Medulla oblongata (tissue), 1 donor: ENCODE results near the gene POC1A.
A peak's percentile ranks its signal among the peaks of the same experiment; 100 is the strongest.

Experiments used
- DNase-seq: peaks from one replicate; pipeline ENCODE4 v3.0.0-alpha.2; 2015; ENCODE audit errors: extremely low spot score

Gene POC1A

GRCh38 chr3:52154135-52155094 lies at the start of gene POC1A:
POC1A (minus strand) TSS chr3:52154423; CDS start chr3:52154372, 51 bp downstream.
- peak; percentile 95 for DNase-seq

GRCh38 chr3:52203701-52204100 lies 49.5 kb upstream of the POC1A start:
- DNase-seq = no peak

GRCh38 chr3:52202384-52203077 lies 48.3 kb upstream of the POC1A start:
- DNase-seq = peak; percentile 80

- DNase-seq = no peak
These were observed 46.9 kb upstream of the POC1A start for GRCh38 chr3:52200981-52201679.

- no peak for DNase-seq
These were observed 44.7 kb upstream of the POC1A start for GRCh38 chr3:52198643-52199608.

GRCh38 chr3:52197842-52198625 lies 43.8 kb upstream of the POC1A start, which contains the start of gene ALAS1:
ALAS1 (plus strand) TSS chr3:52198160; CDS start chr3:52199242, 1,082 bp downstream.
- peak; percentile 95 for DNase-seq

- no peak for DNase-seq
These were observed 43.2 kb upstream of the POC1A start for GRCh38 chr3:52197499-52197841.

GRCh38 chr3:52196977-52197376 lies 42.8 kb upstream of the POC1A start:
- DNase-seq = no peak

GRCh38 chr3:52195823-52196331 lies 41.7 kb upstream of the POC1A start:
- peak; percentile 5 for DNase-seq

GRCh38 chr3:52195291-52195597 lies 41.0 kb upstream of the POC1A start:
- no peak for DNase-seq

- no peak for DNase-seq
These were observed 40.5 kb upstream of the POC1A start for GRCh38 chr3:52194485-52195290.

- DNase-seq = peak; percentile 67
These were observed 38.8 kb upstream of the POC1A start for GRCh38 chr3:52193065-52193464.

GRCh38 chr3:52191663-52192062 lies 37.4 kb upstream of the POC1A start:
- no peak for DNase-seq

GRCh38 chr3:52190294-52191074 lies 36.3 kb upstream of the POC1A start:
- DNase-seq = peak; percentile 80

GRCh38 chr3:52188556-52188955 lies 34.3 kb upstream of the POC1A start:
- no peak for DNase-seq

GRCh38 chr3:52186729-52187128 lies 32.5 kb upstream of the POC1A start:
- no peak for DNase-seq

GRCh38 chr3:52185837-52186236 lies 31.6 kb upstream of the POC1A start:
- DNase-seq = no peak

GRCh38 chr3:52185311-52185710 lies 31.1 kb upstream of the POC1A start:
- no peak for DNase-seq

- DNase-seq = no peak
These were observed 30.5 kb upstream of the POC1A start for GRCh38 chr3:52184690-52185089.
